Hematopoietic multipotent progenitor cell (in vitro differentiated cells): ENCODE data around the gene TBX6. TPM values are rescaled to one million over a fixed set of nuclear protein-coding genes. Genes with fewer than 3 reads are reported as not detected.

Source experiments
- DNase-seq, 3 donors: peaks; one replicate each; pipeline ENCODE4 v3.0.0-alpha.2; 2011 to 2015; ENCODE audit warnings: low read depth in 2 of 3, low spot score in 2 of 3
- total RNA-seq: library from RNA; depleted of rRNA; stranded (reverse); fragments of >200 nt; gene quantifications from one replicate; pipeline ENCODE4 v1.2.3, GENCODE V29; 2012

Gene TBX6
- total RNA-seq, 1 donor: 2.2 TPM

DNA sequence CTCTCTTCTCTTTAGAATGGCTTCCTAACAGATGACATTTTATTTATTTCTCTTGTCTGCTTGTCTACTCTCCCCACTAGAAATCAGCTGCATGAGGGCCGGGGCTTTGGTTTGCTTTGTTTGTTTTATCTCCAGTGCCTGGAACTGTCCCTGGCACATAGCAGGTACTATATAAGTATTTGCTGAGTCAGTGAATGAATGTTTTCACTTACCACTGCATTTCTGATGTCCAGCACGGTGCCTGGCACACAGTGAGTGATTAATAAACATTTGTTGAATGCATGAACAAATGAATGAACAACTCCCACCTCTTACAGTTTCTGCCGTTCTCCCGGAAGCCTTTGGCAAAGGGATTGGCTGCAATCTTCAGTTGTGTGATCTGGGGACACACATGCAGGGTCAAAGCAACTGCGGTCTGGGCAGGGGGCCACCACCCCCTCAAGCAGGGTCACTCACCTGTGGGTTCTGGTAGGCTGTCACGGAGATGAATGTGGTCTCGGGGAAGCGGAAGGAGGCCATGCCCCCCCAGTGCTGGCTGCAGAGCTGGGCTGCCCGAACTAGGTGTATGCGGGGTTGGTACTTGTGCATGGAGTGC is 3.4 kb downstream of the TBX6 start:
- DNase-seq: no peak

DNA sequence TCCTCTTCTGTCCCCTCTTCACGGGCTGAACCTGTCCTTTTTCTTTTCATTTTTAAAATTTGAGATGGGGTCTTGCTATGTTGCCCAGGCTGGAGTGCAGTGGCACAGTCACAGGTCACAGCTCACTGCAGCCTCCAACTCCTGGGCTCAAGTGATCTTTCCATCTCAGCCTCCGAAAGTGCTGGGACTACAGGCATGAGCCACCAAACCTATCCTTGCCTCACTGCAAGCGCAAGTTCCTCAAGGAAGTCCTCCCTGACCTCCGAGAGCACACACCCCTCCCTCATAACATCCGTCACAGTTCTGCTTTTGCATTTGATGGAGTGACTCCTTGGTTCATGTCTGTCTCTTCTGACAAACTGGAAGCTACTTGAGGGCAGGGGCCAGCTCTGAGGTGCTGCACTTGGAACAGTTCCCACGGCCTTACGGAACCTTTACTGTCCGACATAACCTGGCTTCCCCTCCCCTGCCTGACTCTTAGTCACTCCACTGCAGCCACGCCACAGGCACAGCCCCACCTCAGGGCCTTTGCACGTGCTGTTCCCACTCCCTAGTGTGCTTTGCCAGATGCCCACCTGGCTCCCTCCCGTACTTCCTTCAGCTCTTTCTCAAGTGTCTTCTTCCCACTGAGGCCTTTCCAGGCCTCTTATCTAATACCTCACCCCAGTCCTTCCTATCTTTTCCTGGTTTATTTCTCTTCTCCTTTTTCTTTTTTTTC is 4.4 kb downstream of the TBX6 start:
- peak in 1 of 3 donors; percentile 43 for DNase-seq

DNA sequence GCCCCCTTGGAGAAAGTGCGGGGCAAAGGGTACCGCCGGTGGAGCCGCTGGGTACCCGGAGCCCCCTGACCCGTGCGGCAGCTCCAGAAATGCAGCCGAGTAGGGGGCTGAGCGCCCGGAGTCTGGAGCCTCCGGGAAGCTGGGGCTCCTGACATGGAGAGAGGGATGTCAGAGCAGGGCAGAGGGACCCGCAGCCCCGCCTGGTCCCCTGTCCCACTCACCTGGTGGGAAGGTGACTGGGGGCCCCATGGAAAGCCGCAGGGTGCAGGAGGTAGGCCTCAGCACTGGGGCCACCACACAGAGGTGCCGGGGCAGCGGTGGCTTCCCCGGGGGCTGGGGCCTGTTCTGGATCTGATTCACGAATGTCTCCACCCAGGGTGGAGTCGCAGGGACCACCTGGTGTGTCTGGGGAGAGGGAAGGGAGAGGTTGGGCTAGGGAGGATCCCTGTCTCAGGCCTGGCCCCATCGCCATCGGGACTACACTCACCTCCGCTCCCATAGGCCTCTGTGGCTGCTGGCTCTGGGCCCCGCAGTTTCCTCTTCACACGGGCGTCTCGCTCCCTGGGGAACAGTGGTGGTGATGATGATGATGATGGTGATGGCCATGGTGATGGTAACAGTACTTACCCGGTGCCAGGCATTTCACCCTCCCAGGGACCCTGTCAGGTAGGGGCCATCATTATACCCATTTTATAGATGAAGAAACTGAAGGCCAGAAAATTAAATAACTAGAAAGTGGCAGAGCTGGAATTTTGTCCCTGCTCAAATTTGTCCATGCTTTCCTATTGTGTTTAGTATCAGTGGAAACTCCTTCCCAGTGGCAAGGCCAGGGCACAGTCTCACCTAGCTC is 5.2 kb downstream of the TBX6 start:
- no peak for DNase-seq

DNA sequence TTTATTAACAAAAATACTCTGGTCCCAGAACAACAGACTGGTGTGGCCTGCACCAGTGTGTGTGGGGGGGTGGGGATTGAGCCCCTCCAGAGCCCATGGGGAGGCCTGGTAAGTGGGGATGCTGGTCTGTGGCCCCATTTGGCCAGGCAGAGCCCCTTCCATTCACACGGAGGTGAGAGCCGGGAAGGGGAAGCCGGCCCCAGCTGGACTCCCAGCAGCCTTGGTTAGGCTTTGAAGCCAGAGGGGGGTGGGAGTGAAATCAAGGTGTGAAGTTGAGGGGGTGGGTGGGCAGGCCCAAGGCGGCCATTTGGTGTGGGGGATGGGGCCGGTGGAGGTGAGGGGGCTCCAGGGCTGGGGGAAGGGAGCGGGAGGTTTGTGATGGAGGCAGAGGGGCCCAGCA is 5.9 kb downstream of the TBX6 start:
- no peak for DNase-seq

DNA sequence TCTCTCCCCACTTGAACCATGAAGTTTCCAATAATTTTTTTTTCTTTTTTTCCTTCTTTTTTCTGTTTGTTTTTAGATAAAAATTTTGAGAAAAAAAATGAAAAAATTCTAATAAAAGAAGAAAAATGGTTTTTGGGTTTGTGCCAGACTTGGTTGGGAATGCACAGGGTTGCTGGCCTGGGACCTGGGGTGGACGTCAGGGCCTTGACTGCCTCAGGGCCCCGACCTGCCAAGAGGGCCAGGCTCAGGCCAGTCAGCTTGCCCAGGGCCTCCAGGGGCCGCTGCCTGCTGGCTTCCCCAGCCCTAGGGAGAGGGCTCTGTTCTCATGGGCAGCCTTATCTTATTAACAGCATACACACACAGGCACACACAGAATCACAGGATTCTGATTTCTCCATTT is 6.5 kb downstream of the TBX6 start:
- DNase-seq: no peak

DNA sequence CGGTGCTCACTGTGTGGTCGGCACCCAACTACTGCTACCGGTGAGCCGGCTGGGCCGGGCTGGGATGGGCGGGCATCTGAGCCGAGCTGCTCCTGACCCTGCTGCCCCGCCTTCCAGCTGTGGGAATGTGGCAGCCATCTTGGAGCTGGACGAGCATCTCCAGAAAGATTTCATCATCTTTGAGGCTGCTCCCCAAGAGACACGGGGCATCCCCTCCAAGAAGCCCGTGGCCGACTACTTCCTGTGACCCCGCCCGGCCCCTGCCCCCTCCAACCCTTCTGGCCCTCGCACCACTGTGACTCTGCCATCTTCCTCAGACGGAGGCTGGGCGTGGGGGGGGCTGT is 6.9 kb downstream of the TBX6 start:
- DNase-seq: no peak

DNA sequence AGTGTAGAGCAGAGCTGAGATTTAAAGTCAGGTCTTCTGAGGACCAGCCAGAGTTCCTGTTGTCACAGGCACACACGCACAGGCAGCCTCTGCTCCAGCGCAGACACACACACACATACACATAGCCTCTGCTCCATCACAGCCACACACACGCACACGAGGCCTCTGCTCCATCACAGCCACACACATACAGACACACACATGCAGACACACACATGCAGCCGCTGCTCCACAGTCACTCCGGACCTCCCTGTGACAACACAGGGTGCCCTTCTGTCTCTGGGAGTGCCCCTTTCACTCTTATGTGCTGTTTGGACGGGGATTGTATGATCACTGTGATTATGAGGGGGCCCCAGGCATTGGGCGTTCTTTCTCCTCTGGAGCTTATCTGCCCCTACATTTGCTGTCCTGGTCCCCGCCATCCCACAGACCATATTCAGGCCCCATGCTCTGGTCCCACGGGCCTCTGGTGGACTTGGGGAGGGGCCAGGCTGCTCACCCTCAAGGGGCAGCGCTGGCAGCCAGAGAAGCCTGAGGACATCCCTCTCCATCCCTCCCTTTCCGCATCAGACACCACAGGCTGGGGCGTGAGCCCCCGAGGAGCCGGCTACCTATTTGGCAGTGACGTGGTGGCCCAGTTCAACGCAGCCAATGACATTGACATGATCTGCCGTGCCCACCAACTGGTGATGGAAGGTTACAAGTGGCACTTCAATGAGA is 7.5 kb downstream of the TBX6 start:
- DNase-seq: no peak

DNA sequence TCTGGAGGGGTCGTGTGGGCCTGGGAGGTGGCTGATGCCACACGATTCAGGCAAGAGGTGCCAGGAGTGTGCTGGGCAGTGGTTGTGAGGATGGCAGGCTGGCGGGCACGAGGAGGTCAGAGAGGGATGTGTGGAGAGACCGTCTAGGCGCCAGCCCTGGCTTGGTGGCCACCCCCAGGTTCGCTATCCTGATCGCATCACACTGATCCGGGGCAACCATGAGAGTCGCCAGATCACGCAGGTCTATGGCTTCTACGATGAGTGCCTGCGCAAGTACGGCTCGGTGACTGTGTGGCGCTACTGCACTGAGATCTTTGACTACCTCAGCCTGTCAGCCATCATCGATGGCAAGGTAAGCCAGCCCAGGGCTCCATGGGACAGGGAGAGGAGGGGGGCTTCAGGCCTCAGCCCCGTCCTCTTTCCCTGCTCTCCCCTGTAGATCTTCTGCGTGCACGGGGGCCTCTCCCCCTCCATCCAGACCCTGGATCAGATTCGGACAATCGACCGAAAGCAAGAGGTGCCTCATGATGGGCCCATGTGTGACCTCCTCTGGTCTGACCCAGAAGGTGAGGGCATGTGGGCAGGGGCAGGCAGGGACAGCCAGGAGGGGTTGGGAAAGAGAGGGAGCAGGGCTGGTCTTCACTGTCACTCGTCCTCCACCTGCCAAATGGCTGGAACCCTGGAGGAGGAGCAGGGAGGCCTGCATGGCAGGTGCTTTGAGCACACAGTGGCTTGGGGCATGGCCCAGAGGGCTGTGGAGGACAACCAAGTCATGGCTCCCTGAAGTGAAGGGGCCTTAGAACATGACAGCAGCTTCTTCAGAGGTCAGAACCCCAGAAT is 8.3 kb downstream of the TBX6 start:
- DNase-seq: no peak

DNA sequence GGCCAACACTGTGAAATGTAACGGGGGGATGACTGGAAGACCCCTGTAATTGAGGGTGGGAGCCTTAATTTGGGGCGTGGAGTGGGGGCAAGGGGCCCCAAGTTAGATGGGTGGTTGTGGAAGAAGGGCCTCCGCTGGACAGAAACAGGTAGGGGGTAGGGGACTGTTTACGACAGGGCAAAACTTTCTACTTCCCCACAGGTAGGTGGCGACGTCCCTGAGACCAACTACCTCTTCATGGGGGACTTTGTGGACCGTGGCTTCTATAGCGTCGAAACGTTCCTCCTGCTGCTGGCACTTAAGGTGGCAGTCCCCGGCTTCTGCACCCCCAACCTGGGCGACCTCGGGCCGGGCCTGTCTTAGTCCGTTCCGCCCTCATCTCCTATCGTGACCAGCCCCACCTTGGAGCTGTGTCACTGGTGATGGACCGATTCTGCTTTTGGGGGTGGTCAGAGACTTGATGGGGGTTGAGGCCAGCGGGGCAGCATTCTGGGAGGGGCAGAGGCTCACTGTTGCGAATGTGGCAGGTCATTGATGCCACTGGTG is 9.1 kb downstream of the TBX6 start:
- DNase-seq: no peak

DNA sequence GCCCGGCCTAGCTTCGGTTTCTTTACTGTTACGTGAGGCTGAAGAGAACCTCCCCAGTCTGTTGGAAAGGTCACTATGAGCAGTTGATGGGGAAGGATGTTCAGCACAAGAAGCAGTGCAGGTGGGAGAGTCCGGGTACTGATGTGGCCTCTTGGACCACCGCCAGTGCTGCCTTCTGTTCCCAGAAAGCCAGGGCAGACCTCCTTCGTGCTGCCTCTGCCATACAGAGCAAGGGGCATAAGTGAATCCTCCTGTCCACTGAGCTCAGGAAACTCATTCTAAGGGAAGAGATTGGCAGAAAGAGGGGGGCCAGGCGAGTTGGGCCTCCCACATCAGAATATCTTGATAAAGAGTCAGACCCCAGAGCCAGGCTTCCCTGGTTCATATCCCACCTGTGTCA is 12.2 kb downstream of the TBX6 start:
- DNase-seq: no peak

DNA sequence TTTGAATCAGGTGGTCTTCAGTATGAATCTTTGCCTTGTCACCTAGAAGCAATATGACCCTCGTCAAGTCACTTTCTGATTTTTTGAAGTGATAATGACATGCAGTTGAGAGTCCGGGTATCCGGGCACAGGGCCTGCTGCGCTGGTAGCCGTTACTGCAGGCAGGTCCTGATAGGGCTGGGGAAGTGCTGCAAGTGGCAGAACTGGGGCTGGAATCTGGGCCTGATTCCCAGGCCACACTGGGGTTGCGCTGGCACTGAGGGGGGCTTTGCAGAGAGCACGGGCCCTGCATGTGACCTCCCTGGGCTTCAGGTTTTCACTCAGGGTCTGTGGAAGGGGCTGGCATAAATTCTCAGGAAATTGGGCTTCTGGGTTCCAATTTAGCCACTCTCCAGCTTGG is 13.0 kb downstream of the TBX6 start:
- DNase-seq: no peak

DNA sequence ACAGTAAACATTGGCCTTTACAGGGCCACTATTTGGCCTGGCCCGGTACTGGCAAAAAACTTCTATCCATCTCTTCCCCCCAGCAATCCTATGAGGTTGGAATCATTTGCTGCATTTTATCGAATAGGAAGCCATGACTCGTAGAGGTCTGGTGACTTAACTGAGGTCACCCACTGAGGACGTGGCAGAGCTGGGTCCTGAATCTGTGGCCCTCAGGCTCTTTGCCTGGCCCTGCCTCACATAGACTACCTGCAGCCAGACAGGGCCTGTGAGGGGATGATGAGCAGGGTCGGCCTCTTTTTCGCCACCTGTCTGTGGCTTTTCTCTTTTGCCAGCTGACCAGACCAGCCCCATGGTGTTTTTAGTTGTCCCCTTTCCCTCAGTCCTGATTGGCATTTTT is 14.1 kb downstream of the TBX6 start:
- DNase-seq: no peak

DNA sequence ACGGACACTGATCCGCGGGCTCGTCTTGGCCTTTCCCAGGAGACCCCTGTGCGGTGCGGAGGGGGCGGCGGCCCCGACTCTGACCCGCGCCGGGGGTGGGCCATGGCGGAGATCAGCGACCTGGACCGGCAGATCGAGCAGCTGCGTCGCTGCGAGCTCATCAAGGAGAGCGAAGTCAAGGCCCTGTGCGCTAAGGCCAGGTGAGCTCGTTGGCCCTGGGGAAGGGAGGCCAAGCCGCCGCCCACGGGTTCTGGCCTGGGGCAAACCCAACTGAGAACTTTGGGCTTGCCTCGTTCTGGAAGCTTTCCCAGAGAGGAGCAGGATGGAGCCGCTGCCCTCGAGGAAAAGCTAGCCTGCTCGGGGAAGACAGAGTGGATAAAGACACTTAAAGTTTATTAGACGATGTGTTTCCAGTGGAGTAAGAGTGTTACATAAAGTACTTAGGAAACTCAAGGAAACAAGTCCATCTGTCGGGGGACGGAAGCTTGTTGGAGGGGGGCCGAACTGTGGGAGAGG is 15.4 kb downstream of the TBX6 start:
- DNase-seq: no peak

DNA sequence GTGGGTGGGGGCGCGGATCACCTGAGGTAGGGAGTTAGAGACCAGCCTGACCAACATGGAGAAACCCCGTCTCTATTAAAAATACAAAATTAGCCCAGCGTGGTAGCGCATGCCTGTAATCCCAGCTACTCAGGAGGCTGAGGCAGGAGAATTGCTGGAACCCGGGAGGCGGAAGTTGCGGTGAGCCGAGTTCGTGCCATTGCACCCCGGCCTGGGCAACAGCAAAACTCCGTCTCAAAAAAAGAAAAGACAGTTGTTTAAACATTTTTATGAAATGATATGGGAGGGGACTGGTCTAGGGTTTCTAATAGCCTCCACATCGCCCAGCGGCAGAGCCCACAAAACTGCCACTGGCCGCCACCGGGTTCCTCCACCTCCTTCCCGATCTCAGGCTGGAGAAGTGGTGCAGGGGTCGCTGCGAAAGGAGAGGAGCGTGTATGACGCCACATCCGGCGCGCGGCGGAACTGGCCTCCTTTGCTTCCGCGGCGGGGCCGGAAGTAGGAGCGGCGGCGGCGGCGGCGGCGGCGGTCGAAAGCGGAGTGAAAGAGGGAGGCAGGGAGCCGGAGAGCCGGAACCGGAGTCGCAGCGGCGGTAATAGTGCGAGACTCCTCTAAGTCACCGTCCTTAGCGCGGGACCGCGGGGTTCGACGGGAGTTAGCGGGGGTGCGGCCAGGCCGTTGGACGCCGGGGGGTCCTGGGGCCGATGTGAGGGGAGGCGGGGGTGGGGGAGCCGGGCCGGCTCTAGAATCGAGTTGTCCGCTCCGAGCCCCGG is 16.0 kb downstream of the TBX6 start, which contains the start of gene PPP4C:
PPP4C (plus strand) TSS at position 492 of the 773 bp plus-strand sequence. CDS start 384 bp downstream, outside the sequence.
- peak; percentile 77 to 90 (median 90) for DNase-seq

DNA sequence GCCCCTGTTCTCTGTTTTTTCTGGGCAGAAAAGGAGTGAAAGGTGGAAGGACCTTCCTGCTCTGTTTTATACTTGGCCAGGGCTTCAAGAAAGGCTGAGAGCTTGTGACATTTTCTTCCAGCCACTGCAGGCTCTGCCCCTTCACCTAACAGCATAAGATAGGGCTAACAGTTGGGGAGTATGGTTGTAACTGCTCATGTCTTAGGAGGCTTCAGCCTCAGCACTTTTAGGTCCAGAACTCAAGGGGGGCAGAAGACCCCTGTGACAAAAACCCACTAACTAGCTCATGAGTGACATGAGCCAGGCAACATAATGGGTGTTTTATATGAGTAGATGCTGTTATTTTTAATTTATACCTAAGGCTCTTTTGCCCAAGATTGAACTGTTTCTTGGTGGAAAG is 21.2 kb downstream of the TBX6 start:
- DNase-seq: no peak

DNA sequence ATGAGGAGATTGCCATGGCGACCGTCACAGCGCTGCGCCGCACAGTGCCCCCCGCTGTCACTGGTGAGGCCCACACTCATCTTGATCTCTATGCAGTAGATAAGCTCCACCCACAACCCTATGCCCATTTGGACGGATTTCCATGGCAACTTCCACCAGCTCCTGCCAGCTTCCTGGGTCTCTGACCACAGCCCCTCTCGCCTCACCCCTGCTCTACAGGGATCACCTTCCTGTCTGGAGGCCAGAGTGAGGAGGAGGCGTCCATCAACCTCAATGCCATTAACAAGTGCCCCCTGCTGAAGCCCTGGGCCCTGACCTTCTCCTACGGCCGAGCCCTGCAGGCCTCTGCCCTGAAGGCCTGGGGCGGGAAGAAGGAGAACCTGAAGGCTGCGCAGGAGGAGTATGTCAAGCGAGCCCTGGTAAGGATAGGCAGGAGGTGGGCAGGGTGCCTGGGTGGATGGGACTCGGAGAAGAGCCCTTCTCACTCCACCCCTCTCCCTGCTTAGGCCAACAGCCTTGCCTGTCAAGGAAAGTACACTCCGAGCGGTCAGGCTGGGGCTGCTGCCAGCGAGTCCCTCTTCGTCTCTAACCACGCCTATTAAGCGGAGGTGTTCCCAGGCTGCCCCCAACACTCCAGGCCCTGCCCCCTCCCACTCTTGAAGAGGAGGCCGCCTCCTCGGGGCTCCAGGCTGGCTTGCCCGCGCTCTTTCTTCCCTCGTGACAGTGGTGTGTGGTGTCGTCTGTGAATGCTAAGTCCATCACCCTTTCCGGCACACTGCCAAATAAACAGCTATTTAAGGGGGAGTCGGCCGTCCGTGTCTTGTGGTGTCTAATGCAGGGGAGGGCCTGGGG is 21.9 kb downstream of the TBX6 start:
- no peak for DNase-seq

DNA sequence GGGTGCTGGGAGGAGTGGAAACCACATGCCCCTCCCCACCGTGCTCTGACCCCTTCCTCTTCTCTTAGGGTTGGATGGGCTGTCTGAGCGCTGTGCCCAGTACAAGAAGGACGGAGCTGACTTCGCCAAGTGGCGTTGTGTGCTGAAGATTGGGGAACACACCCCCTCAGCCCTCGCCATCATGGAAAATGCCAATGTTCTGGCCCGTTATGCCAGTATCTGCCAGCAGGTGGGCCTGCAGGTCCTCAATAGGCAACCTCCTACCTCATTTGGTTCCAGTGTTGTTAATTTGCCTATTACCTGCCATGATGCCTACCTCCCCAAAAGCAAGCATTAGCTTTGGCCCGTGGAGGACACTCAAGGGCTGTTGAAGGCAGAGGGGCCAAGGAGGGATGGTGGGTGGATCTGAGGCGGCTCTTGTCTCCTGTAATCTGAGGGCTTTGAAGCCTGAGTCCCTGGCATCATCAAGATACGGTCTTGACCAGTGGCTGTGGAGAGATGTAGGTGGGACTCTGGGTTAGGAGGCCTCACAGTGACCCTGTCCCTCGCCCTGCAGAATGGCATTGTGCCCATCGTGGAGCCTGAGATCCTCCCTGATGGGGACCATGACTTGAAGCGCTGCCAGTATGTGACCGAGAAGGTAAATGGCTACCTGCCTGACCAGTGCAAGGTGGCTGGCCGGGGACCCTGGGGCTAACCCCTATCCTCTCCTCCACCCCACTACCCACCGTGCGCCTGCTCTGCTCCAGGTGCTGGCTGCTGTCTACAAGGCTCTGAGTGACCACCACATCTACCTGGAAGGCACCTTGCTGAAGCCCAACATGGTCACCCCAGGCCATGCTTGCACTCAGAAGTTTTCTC is 22.7 kb downstream of the TBX6 start:
- peak in 2 of 3 donors; percentile 65 to 80 for DNase-seq
